ENCODE data around the gene CHKA. TPM values are rescaled to one million over a fixed set of nuclear protein-coding genes. Genes with fewer than 3 reads are reported as not detected.

CHKA gene
- total and polyA plus RNA-seq, 2 of the 4 experiments (the other 2 are of a cell fraction): 4.5 to 8.4 TPM

GRCh38 chr11:68116126-68116525 lies 5.1 kb downstream of the CHKA start:
- H3K18ac ChIP-seq (ENCODE audit: low read depth, low read length): no peak overlapping the region
- no TSS peak for BruUV-seq (replicated peaks)
- no peak overlapping the region for H3K9ac ChIP-seq (ENCODE audit: low read depth, low read length)
- H3K56ac ChIP-seq (ENCODE audit: extremely low read depth, insufficient read depth, low read length): no peak overlapping the region
- H2BK5ac ChIP-seq (ENCODE audit: low read depth, low read length, poor library complexity, severe bottlenecking): no peak overlapping the region
- H2AFZ ChIP-seq (replicated peaks; ENCODE audit: low read length, poor library complexity): no peak overlapping the region
- no peaks in the 10 kb centered on the region; the same call in 1 of the 2 replicates for H3K9me1 ChIP-seq (ENCODE audit: insufficient read depth, low read length)
- POLR2A ChIA-PET (ENCODE audit: unreplicated experiment): no interaction called here
- H3K4me3 ChIP-seq (ENCODE audit: insufficient read depth, low read depth, low read length): no peak overlapping the region
- H2AK5ac ChIP-seq (ENCODE audit: low read depth, low read length): no peak overlapping the region
- no peak overlapping the region for H2AK9ac ChIP-seq (replicated peaks; ENCODE audit: low read depth, low read length, poor library complexity)
- H3K4me1 ChIP-seq (ENCODE audit: control insufficient read depth, insufficient read depth, low read length): peaks cover 7% of the 10 kb centered on the region
- ATAC-seq (ENCODE audit: low read depth) (no peak), DNase-seq (no peak)
- CTCF ChIA-PET: interaction anchor here (0.6 kb wide), 1 partner anchor 14 kb away, joined by 4 read pairs; no protein-coding TSS in a partner anchor
- no peak overlapping the region for H3K4me2 ChIP-seq (ENCODE audit: low read depth, low read length)
- H3K27ac ChIP-seq (ENCODE audit: insufficient read depth, low read length): no peak overlapping the region
- H2BK120ac ChIP-seq (ENCODE audit: low read depth, low read length): no peak overlapping the region
- intact Hi-C loops (cut with micrococcal nuclease): loop anchor here (5.0 kb wide), 1 partner anchor 104 kb away; the partner anchor contains the start of gene ALDH3B1
- H4K91ac ChIP-seq (ENCODE audit: insufficient read depth, low read depth, low read length): no peak overlapping the region
- H3K27me3 ChIP-seq (ENCODE audit: control insufficient read depth, insufficient read depth, low read length): no peaks in the 10 kb centered on the region
- H4K8ac ChIP-seq (ENCODE audit: low read depth in 2 of 2, low read length in 2 of 2): no peak overlapping the region
- H4K20me1 ChIP-seq (ENCODE audit: insufficient read depth, low read length): peaks cover 20% of the 10 kb centered on the region; the same call in 1 of the 2 replicates
- WGBS, 2 experiments (ENCODE audit: extremely low coverage in 2 of 2, insufficient read length in 1 of 2): no CpG with 5 or more reads among the region's 7 CpGs
- H2BK20ac ChIP-seq (ENCODE audit: low read depth, low read length): no peak overlapping the region
- TF ChIP-seq MXI1 (IDR thresholded peaks at IDR 0.05; ENCODE audit: borderline replicate concordance, low read depth, low read length) (no peak), ELK1 (IDR thresholded peaks at IDR 0.05; ENCODE audit: borderline replicate concordance, low read depth, low read length) (no peak), CEBPB (IDR thresholded peaks at IDR 0.05; ENCODE audit: low read depth, low read length) (no peak), BHLHE40 (IDR thresholded peaks at IDR 0.05; ENCODE audit: low read depth, low read length) (no peak), RAD21 (IDR thresholded peaks at IDR 0.05; ENCODE audit: low read length) (no peak), RCOR1 (IDR thresholded peaks at IDR 0.05; ENCODE audit: insufficient replicate concordance, low read length) (no peak), FOS (IDR thresholded peaks at IDR 0.05; ENCODE audit: low read depth, low read length) (no peak), CHD1 (IDR thresholded peaks at IDR 0.05; ENCODE audit: low read depth, low read length) (no peak)
- H3K36me3 ChIP-seq (ENCODE audit: control insufficient read depth, insufficient read depth, low read length): no peaks in the 10 kb centered on the region
- no peak overlapping the region for H2BK15ac ChIP-seq (ENCODE audit: low read depth, low read length)
- no peak overlapping the region for H3K4ac ChIP-seq (ENCODE audit: low read depth, low read length)
- H3K23ac ChIP-seq (ENCODE audit: low read depth, low read length): no peak overlapping the region
- peaks cover 18 to 55% of the 10 kb centered on the region in 2 experiments for H3K79me1 ChIP-seq (ENCODE audit: low read depth in 1 of 2, low read length in 2 of 2)
- H3K9me3 ChIP-seq (ENCODE audit: control insufficient read depth, insufficient read depth, low read length): no peaks in the 10 kb centered on the region
- no peak overlapping the region for H3K14ac ChIP-seq (replicated peaks; ENCODE audit: low read depth, low read length)
- H4K5ac ChIP-seq (ENCODE audit: low read depth, low read length): no peak overlapping the region
- in situ Hi-C loops (cut with MboI; ENCODE audit: low sequenced_read_pairs): no loop called here
- dilution Hi-C loops (cut with HindIII; ENCODE audit: low sequenced_read_pairs, unreplicated experiment): no loop called here

Measured in IMR-90 (cell line).